K562 (cell line): ENCODE data around the gene CEP78.

Source experiments
- CTBP1 ChIP-seq: fragments of 450-650 bp; IDR thresholded peaks from 2 replicates; pipeline ENCODE4 v1.6.1; 2016; ENCODE audit warnings: borderline replicate concordance
- EGR1 ChIP-seq: fragments of 450-650 bp; conservative IDR thresholded peaks from 2 replicates; pipeline ENCODE4 v1.6.1; 2017; ENCODE audit warnings: mild to moderate bottlenecking
- SP2 ChIP-seq: IDR thresholded peaks from 2 replicates; pipeline ENCODE4 v1.6.1; 2011; ENCODE audit warnings: mild to moderate bottlenecking, low read depth, low read length, moderate library complexity; ENCODE audit not compliant: poor library complexity, severe bottlenecking; ENCODE audit errors: extremely low read depth
- ZBTB8A ChIP-seq: fragments of 450-650 bp; IDR thresholded peaks from 2 replicates; pipeline ENCODE4 v1.6.1; 2018; ENCODE audit warnings: mild to moderate bottlenecking, moderate library complexity; ENCODE audit not compliant: partially characterized antibody
- ZNF121 ChIP-seq: sonication (generic); formaldehyde crosslinking; conservative IDR thresholded peaks from 2 replicates; pipeline ENCODE4 v1.8.0; 2022; ENCODE audit warnings: missing genetic modification reagents
- ZNF696 ChIP-seq: fragments of 250-450 bp; sonication (Bioruptor Pico); conservative IDR thresholded peaks from 2 replicates; pipeline ENCODE4 v1.4.0; 2020; ENCODE audit warnings: mild to moderate bottlenecking, moderate library complexity
- TF ChIP-seq, protein P1 (sequence below), 3 experiments: IDR thresholded peaks in 2 of 3; conservative IDR thresholded peaks in 1 of 3; 2 replicates each; pipeline ENCODE4 v1.5.1; 2011 to 2012; ENCODE audit warnings: low read length in 3 of 3, mild to moderate bottlenecking in 3 of 3, control low read depth in 2 of 3, improper control_type of control experiment in 1 of 3, inconsistent platforms in 1 of 3, low read depth in 1 of 3, mixed read lengths in 1 of 3, moderate library complexity in 1 of 3; ENCODE audit not compliant: insufficient read depth in 2 of 3
- TF ChIP-seq, protein P2 (sequence below), 2 experiments: fragments of 450-650 bp; formaldehyde crosslinking in 1 of 2; IDR thresholded peaks; 2 replicates each; pipeline versions ENCODE4 v1.4.0 to v1.6.1; 2014 to 2020; ENCODE audit warnings: mild to moderate bottlenecking in 2 of 2, borderline replicate concordance in 1 of 2, low read depth in 1 of 2
- TF ChIP-seq, protein P3 (sequence below): sonication (generic); formaldehyde crosslinking; IDR thresholded peaks from 2 replicates; pipeline ENCODE4 v1.8.1; 2023; ENCODE audit warnings: mild to moderate bottlenecking, missing genetic modification reagents

DNA sequence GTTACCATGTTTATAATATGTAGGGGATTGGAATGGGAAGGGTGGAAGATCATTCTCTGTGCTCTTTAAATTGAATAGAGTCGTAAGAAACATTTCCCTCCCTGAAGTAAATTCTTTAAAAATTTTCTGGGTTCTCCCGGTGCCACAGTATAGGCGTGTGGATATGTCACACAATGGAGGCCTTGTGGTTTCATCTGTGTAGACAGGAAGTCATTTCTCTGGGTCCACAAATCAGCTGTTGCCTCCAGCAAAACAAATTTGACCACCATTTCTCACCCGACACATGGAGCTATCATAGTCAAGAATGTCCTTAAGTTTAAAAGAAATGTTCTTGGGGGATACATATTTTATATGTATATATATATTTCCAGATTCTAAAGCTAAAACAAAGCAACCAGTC is 17.4 kb downstream of the CEP78 start:
- no peak for TF ChIP-seq EGR1
- TF ChIP-seq, protein P1, sequence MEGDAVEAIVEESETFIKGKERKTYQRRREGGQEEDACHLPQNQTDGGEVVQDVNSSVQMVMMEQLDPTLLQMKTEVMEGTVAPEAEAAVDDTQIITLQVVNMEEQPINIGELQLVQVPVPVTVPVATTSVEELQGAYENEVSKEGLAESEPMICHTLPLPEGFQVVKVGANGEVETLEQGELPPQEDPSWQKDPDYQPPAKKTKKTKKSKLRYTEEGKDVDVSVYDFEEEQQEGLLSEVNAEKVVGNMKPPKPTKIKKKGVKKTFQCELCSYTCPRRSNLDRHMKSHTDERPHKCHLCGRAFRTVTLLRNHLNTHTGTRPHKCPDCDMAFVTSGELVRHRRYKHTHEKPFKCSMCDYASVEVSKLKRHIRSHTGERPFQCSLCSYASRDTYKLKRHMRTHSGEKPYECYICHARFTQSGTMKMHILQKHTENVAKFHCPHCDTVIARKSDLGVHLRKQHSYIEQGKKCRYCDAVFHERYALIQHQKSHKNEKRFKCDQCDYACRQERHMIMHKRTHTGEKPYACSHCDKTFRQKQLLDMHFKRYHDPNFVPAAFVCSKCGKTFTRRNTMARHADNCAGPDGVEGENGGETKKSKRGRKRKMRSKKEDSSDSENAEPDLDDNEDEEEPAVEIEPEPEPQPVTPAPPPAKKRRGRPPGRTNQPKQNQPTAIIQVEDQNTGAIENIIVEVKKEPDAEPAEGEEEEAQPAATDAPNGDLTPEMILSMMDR (IDR thresholded peaks at IDR 0.05 in 2 of 3, conservative IDR thresholded peaks at IDR 0.05 in 1 of 3; ENCODE audit: insufficient read depth in 2 of 3, low read depth in 1 of 3, low read length in 3 of 3): no peak
- no peak for TF ChIP-seq ZBTB8A
- TF ChIP-seq ZNF121 (CRISPR knock-in tag): no peak
- TF ChIP-seq ZNF696 (CRISPR knock-in tag): no peak
- TF ChIP-seq, protein P2, sequence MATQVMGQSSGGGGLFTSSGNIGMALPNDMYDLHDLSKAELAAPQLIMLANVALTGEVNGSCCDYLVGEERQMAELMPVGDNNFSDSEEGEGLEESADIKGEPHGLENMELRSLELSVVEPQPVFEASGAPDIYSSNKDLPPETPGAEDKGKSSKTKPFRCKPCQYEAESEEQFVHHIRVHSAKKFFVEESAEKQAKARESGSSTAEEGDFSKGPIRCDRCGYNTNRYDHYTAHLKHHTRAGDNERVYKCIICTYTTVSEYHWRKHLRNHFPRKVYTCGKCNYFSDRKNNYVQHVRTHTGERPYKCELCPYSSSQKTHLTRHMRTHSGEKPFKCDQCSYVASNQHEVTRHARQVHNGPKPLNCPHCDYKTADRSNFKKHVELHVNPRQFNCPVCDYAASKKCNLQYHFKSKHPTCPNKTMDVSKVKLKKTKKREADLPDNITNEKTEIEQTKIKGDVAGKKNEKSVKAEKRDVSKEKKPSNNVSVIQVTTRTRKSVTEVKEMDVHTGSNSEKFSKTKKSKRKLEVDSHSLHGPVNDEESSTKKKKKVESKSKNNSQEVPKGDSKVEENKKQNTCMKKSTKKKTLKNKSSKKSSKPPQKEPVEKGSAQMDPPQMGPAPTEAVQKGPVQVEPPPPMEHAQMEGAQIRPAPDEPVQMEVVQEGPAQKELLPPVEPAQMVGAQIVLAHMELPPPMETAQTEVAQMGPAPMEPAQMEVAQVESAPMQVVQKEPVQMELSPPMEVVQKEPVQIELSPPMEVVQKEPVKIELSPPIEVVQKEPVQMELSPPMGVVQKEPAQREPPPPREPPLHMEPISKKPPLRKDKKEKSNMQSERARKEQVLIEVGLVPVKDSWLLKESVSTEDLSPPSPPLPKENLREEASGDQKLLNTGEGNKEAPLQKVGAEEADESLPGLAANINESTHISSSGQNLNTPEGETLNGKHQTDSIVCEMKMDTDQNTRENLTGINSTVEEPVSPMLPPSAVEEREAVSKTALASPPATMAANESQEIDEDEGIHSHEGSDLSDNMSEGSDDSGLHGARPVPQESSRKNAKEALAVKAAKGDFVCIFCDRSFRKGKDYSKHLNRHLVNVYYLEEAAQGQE (IDR thresholded peaks at IDR 0.05; ENCODE audit: borderline replicate concordance): no peak
- TF ChIP-seq, protein P2 (CRISPR knock-in tag; IDR thresholded peaks at IDR 0.05; ENCODE audit: low read depth): no peak
- no peak for TF ChIP-seq SP2
- no peak for TF ChIP-seq CTBP1
- TF ChIP-seq, protein P3, sequence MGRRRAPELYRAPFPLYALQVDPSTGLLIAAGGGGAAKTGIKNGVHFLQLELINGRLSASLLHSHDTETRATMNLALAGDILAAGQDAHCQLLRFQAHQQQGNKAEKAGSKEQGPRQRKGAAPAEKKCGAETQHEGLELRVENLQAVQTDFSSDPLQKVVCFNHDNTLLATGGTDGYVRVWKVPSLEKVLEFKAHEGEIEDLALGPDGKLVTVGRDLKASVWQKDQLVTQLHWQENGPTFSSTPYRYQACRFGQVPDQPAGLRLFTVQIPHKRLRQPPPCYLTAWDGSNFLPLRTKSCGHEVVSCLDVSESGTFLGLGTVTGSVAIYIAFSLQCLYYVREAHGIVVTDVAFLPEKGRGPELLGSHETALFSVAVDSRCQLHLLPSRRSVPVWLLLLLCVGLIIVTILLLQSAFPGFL: no peak
